HepG2 (cell line): ENCODE results near the gene ZFAND6. TPM values are rescaled to one million over a fixed set of nuclear protein-coding genes. Genes with fewer than 3 reads are reported as not detected.

Experiments used
- ATAC-seq: fragments of 200-7000 bp; cut with Tn5 transposase; 3 replicates; pipeline ENCODE4 v1.9.1; 2020; ENCODE audit warnings: mild to moderate bottlenecking, moderate library complexity
- BruUV-seq: library from RNA; stranded (reverse); fragments of 400-500 nt; replicated peaks from 2 replicates; lab custom pipeline; 2021; lab: Mats Ljungman, UMichigan
- CTCF ChIA-PET: fragments of 300-600 bp; formaldehyde crosslinking; extraction: SDS; loops from one replicate; lab custom pipeline; 2021; ENCODE audit warnings: low total read pairs, inconsistent platforms, low intra/inter-chr PET ratio; lab: Yijun Ruan, JAX
- POLR2A ChIA-PET: fragments of 350-600 bp; sonication (Branson Sonifier 250); formaldehyde crosslinking; loops from one replicate; lab custom pipeline; 2020; ENCODE audit warnings: antibody characterized with exemption, inconsistent platforms; lab: Yijun Ruan, JAX
- DNase-seq: peaks from one replicate; pipeline ENCODE4 v3.0.0-alpha.2; 2015; ENCODE audit warnings: low spot score
- FAIRE-seq: peaks from 3 replicates; lab custom pipeline; 2011; peaks lifted over from hg19 to GRCh38; lab: Jason Lieb, UNC
- H2AFZ ChIP-seq: one replicate; pipeline ENCODE4 v1.6.1; 2011; ENCODE audit warnings: low read length, inconsistent platforms
- H3K27ac ChIP-seq: fragments of 300-600 bp; 3 replicates; pipeline ENCODE4 v1.8.0; 2011; ENCODE audit warnings: mixed run types, mild to moderate bottlenecking, mixed read lengths, low read length, inconsistent platforms; ENCODE audit not compliant: insufficient read depth; ENCODE audit errors: extremely low read length
- H3K27me3 ChIP-seq, 2 experiments: fragments of 200-600 bp in 1 of 2; 2 replicates in 1 of 2; 3 replicates in 1 of 2; pipeline versions ENCODE4 v1.6.0 to v1.8.0; 2011; ENCODE audit warnings: low read length in 2 of 2, mild to moderate bottlenecking in 2 of 2, moderate library complexity in 2 of 2, inconsistent platforms in 1 of 2; ENCODE audit not compliant: insufficient read depth in 2 of 2, control insufficient read depth in 1 of 2
- H3K36me3 ChIP-seq, 2 experiments: fragments of 200-600 bp in 1 of 2; replicated peaks in 1 of 2; 2 replicates in 1 of 2; 3 replicates in 1 of 2; pipeline versions ENCODE4 v1.5.1 to v1.8.0; 2011; ENCODE audit warnings: low read length in 2 of 2, inconsistent platforms in 1 of 2; ENCODE audit not compliant: insufficient read depth in 2 of 2, control insufficient read depth in 1 of 2
- H3K4me1 ChIP-seq: 2 replicates; pipeline ENCODE4 v1.5.1; 2012; ENCODE audit warnings: low read length, inconsistent platforms; ENCODE audit not compliant: insufficient read depth
- H3K4me2 ChIP-seq: 2 replicates; pipeline ENCODE4 v1.6.0; 2011; ENCODE audit warnings: low read depth, low read length, inconsistent platforms
- H3K4me3 ChIP-seq, 3 experiments: fragments of 200-600 bp in 1 of 3; sonication (generic), shearing (Covaris generic) in 1 of 3; replicated peaks in 1 of 3; 2 replicates each; pipeline ENCODE4 v1.5.1; 2011 to 2016; ENCODE audit warnings: low read length in 3 of 3, inconsistent platforms in 2 of 3, low read depth in 2 of 3, mild to moderate bottlenecking in 2 of 3, control low read depth in 1 of 3, mixed read lengths in 1 of 3; ENCODE audit not compliant: insufficient read depth in 1 of 3
- H3K79me2 ChIP-seq: one replicate; pipeline ENCODE4 v1.6.1; 2011; ENCODE audit warnings: low read length, inconsistent platforms; ENCODE audit not compliant: insufficient read depth
- H3K9ac ChIP-seq: 2 replicates; pipeline ENCODE4 v1.6.0; 2011; ENCODE audit warnings: mild to moderate bottlenecking, low read depth, low read length, inconsistent platforms; ENCODE audit not compliant: insufficient read depth
- H3K9me3 ChIP-seq: 2 replicates; pipeline ENCODE4 v1.5.1; 2012; ENCODE audit warnings: mild to moderate bottlenecking, low read length
- H4K20me1 ChIP-seq: 2 replicates; pipeline ENCODE4 v1.6.0; 2011; ENCODE audit warnings: inconsistent platforms, mild to moderate bottlenecking, low read length, moderate library complexity; ENCODE audit not compliant: insufficient read depth
- EZH2 ChIP-seq: conservative IDR thresholded peaks from 2 replicates; pipeline ENCODE4 v1.6.1; 2012; ENCODE audit warnings: mild to moderate bottlenecking, low read depth, low read length, moderate library complexity
- GATA4 ChIP-seq: sonication (generic); IDR thresholded peaks from 2 replicates; pipeline ENCODE4 v1.6.1; 2016; ENCODE audit warnings: antibody characterized with exemption, low read depth, borderline replicate concordance
- KLF16 ChIP-seq, 2 experiments: sonication (generic) in 1 of 2; formaldehyde crosslinking in 1 of 2; IDR thresholded peaks; 2 replicates each; pipeline versions ENCODE4 v1.6.1 to v1.8.0; 2016 to 2023; ENCODE audit warnings: missing genetic modification reagents in 2 of 2, missing compliant biosample characterization in 1 of 2
- ZMYM3 ChIP-seq: sonication (generic); formaldehyde crosslinking; IDR thresholded peaks from 2 replicates; pipeline ENCODE4 v1.5.1; 2020; ENCODE audit warnings: mild to moderate bottlenecking, missing genetic modification reagents
- ZNF317 ChIP-seq: sonication (generic); formaldehyde crosslinking; IDR thresholded peaks from 2 replicates; pipeline ENCODE4 v1.5.0; 2020; ENCODE audit warnings: mild to moderate bottlenecking, missing genetic modification reagents
- ZNF34 ChIP-seq: sonication (generic); formaldehyde crosslinking; IDR thresholded peaks from 2 replicates; pipeline ENCODE4 v1.4.0; 2020; ENCODE audit warnings: mild to moderate bottlenecking, missing genetic modification reagents, borderline replicate concordance
- ZNF598 ChIP-seq: sonication (generic); formaldehyde crosslinking; IDR thresholded peaks from 2 replicates; pipeline ENCODE4 v1.5.1; 2020; ENCODE audit warnings: mild to moderate bottlenecking, missing genetic modification reagents, borderline replicate concordance
- in situ Hi-C: cut with HindIII; loops from 2 replicates; pipeline ENCODE4 v1.10.0; 2017; ENCODE audit warnings: low pct_unique_long_range_greater_than_20kb; ENCODE audit not compliant: extremely low pct_ligation_motif_present
- intact Hi-C: fragments of 100-400 bp; cut with micrococcal nuclease; formaldehyde crosslinking; loops from one replicate; pipeline ENCODE4 v1.10.0; 2022; ENCODE audit not compliant: unreplicated experiment
- polyA plus RNA-seq, 8 experiments: library from polyadenylated mRNA; depleted of rRNA in 3 of 8; stranded (reverse) in 7 of 8; unstranded in 1 of 8; fragments of >200 nt; fragmentation: Illumina TruSeq in 4 of 8; extraction: Trizol in 4 of 8; gene quantifications; 2 replicates each; pipeline versions ENCODE4 v1.2.1 to v1.2.3, GENCODE V29; 2011 to 2016; ENCODE audit warnings: low read depth in 4 of 8, missing spikeins in 1 of 8, mixed read lengths in 1 of 8; ENCODE audit not compliant: insufficient read depth in 1 of 8
- total RNA-seq, 5 experiments: library from RNA; depleted of rRNA; stranded (reverse); fragments of >200 nt; fragmentation: Illumina TruSeq; extraction: Trizol; gene quantifications; 2 replicates each; pipeline ENCODE4 v1.2.3, GENCODE V29; 2016; ENCODE audit warnings: low read depth in 1 of 5
- TF ChIP-seq, protein P1 (sequence below): sonication (generic); formaldehyde crosslinking; IDR thresholded peaks from 2 replicates; pipeline ENCODE4 v1.8.1; 2023; ENCODE audit warnings: mild to moderate bottlenecking, inconsistent platforms, moderate library complexity, missing genetic modification reagents, borderline replicate concordance
- TF ChIP-seq, protein P2 (sequence below): sonication (generic); formaldehyde crosslinking; IDR thresholded peaks from 2 replicates; pipeline ENCODE4 v1.8.1; 2023; ENCODE audit warnings: mild to moderate bottlenecking, missing genetic modification reagents, borderline replicate concordance
- TF ChIP-seq, protein P3 (sequence below): IDR thresholded peaks from 2 replicates; pipeline ENCODE4 v1.4.0; 2020; ENCODE audit warnings: mild to moderate bottlenecking, missing genetic modification reagents
- TF ChIP-seq, protein P4 (sequence below): sonication (generic); formaldehyde crosslinking; IDR thresholded peaks from 2 replicates; pipeline ENCODE4 v1.4.0; 2020; ENCODE audit warnings: missing genetic modification reagents

Gene ZFAND6
- total and polyA plus RNA-seq, 2 of the 13 experiments (the other 11 are each of a cell fraction or from before 2014, with no cell fraction given): 84.2 to 115 TPM

GRCh38 chr15:80100247-80100646 lies 40.8 kb downstream of the ZFAND6 start:
- BruUV-seq: no TSS peak
- Histone ChIP-seq H3K4me3 (no peak overlapping the region), H3K9me3 (no peaks in the 10 kb centered on the region), H3K36me3 (peaks cover 0 to 6% of the 10 kb centered on the region in 2 experiments; a peak in 1 of 5 replicates), H3K9ac (no peak overlapping the region), H3K27ac (no peak overlapping the region), H3K4me2 (no peak overlapping the region), H2AFZ (no peak overlapping the region), H4K20me1 (peaks cover 13% of the 10 kb centered on the region), H3K4me1 (0 out of 2 replicates have a peak, but pooled peaks cover 6% of the 10 kb centered on the region), H3K27me3 (no peaks in the 10 kb centered on the region), H3K79me2 (peaks cover 43% of the 10 kb centered on the region)
- DNase-seq (no peak), FAIRE-seq (no peak), ATAC-seq (no peak)
- intact Hi-C loops (no loop called here), in situ Hi-C loops (no loop called here)
- ChIA-PET POLR2A (no interaction called here), CTCF (no interaction called here)
- no peak for TF ChIP-seq ZNF34 (CRISPR knock-in tag)
- TF ChIP-seq, protein P1, sequence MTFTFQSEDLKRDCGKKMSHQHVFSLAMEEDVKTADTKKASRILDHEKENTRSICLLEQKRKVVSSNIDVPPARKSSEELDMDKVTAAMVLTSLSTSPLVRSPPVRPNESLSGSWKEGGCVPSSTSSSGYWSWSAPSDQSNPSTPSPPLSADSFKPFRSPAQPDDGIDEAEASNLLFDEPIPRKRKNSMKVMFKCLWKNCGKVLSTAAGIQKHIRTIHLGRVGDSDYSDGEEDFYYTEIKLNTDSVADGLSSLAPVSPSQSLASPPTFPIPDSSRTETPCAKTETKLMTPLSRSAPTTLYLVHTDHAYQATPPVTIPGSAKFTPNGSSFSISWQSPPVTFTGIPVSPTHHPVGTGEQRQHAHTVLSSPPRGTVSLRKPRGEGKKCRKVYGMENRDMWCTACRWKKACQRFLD (CRISPR knock-in tag): no peak
- no peak for TF ChIP-seq GATA4
- no peak for TF ChIP-seq KLF16 (CRISPR knock-in tag; IDR thresholded peaks at IDR 0.05)
- TF ChIP-seq, protein P2, sequence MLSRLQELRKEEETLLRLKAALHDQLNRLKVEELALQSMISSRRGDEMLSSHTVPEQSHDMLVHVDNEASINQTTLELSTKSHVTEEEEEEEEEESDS (CRISPR knock-in tag): no peak
- TF ChIP-seq ZNF317 (CRISPR knock-in tag): no peak
- TF ChIP-seq, protein P3, sequence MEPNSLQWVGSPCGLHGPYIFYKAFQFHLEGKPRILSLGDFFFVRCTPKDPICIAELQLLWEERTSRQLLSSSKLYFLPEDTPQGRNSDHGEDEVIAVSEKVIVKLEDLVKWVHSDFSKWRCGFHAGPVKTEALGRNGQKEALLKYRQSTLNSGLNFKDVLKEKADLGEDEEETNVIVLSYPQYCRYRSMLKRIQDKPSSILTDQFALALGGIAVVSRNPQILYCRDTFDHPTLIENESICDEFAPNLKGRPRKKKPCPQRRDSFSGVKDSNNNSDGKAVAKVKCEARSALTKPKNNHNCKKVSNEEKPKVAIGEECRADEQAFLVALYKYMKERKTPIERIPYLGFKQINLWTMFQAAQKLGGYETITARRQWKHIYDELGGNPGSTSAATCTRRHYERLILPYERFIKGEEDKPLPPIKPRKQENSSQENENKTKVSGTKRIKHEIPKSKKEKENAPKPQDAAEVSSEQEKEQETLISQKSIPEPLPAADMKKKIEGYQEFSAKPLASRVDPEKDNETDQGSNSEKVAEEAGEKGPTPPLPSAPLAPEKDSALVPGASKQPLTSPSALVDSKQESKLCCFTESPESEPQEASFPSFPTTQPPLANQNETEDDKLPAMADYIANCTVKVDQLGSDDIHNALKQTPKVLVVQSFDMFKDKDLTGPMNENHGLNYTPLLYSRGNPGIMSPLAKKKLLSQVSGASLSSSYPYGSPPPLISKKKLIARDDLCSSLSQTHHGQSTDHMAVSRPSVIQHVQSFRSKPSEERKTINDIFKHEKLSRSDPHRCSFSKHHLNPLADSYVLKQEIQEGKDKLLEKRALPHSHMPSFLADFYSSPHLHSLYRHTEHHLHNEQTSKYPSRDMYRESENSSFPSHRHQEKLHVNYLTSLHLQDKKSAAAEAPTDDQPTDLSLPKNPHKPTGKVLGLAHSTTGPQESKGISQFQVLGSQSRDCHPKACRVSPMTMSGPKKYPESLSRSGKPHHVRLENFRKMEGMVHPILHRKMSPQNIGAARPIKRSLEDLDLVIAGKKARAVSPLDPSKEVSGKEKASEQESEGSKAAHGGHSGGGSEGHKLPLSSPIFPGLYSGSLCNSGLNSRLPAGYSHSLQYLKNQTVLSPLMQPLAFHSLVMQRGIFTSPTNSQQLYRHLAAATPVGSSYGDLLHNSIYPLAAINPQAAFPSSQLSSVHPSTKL: no peak
- TF ChIP-seq EZH2: no peak
- TF ChIP-seq ZMYM3: no peak
- TF ChIP-seq, protein P4, sequence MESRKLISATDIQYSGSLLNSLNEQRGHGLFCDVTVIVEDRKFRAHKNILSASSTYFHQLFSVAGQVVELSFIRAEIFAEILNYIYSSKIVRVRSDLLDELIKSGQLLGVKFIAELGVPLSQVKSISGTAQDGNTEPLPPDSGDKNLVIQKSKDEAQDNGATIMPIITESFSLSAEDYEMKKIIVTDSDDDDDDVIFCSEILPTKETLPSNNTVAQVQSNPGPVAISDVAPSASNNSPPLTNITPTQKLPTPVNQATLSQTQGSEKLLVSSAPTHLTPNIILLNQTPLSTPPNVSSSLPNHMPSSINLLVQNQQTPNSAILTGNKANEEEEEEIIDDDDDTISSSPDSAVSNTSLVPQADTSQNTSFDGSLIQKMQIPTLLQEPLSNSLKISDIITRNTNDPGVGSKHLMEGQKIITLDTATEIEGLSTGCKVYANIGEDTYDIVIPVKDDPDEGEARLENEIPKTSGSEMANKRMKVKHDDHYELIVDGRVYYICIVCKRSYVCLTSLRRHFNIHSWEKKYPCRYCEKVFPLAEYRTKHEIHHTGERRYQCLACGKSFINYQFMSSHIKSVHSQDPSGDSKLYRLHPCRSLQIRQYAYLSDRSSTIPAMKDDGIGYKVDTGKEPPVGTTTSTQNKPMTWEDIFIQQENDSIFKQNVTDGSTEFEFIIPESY (CRISPR knock-in tag): no peak
- no peak for TF ChIP-seq ZNF598 (CRISPR knock-in tag)
